Astrocyte (in vitro differentiated cells and primary cell): ENCODE results near the gene CLIC6. TPM values are rescaled to one million over a fixed set of nuclear protein-coding genes. Genes with fewer than 3 reads are reported as not detected.
A peak's percentile ranks its signal among the peaks of the same experiment; 100 is the strongest.

Source experiments
- DNase-seq: peaks from one replicate; pipeline ENCODE4 v3.0.0-alpha.2; 2010; ENCODE audit warnings: low read depth
- FAIRE-seq: peaks from 2 replicates; lab custom pipeline; 2011; peaks lifted over from hg19 to GRCh38; lab: Jason Lieb, UNC
- H2AFZ ChIP-seq: 2 replicates; pipeline ENCODE4 v1.6.0; 2012; ENCODE audit warnings: low read depth, low read length, inconsistent platforms
- H3K27ac ChIP-seq: 2 replicates; pipeline ENCODE4 v1.5.1; 2011; ENCODE audit warnings: low read depth, low read length, inconsistent platforms
- H3K27me3 ChIP-seq: 2 replicates; pipeline ENCODE4 v1.6.0; 2011; ENCODE audit warnings: low read length, inconsistent platforms; ENCODE audit not compliant: insufficient read depth
- H3K36me3 ChIP-seq: 2 replicates; pipeline ENCODE4 v1.5.1; 2011; ENCODE audit warnings: low read length, inconsistent platforms; ENCODE audit not compliant: insufficient read depth
- H3K4me1 ChIP-seq: 2 replicates; pipeline ENCODE4 v1.5.1; 2011; ENCODE audit warnings: low read length, inconsistent platforms; ENCODE audit not compliant: insufficient read depth
- H3K4me2 ChIP-seq: 2 replicates; pipeline ENCODE4 v1.6.0; 2012; ENCODE audit warnings: low read length, inconsistent platforms
- H3K4me3 ChIP-seq: 2 replicates; pipeline ENCODE4 v1.5.1; 2011; ENCODE audit warnings: low read depth, mild to moderate bottlenecking, low read length, inconsistent platforms; ENCODE audit not compliant: insufficient read depth
- H3K79me2 ChIP-seq: 2 replicates; pipeline ENCODE4 v1.6.0; 2012; ENCODE audit warnings: mild to moderate bottlenecking, low read length, inconsistent platforms; ENCODE audit not compliant: insufficient read depth
- H3K9ac ChIP-seq: 2 replicates; pipeline ENCODE4 v1.6.0; 2012; ENCODE audit warnings: mild to moderate bottlenecking, low read length, inconsistent platforms
- H3K9me3 ChIP-seq: 2 replicates; pipeline ENCODE4 v1.5.1; 2012; ENCODE audit warnings: low read depth, mild to moderate bottlenecking, low read length, inconsistent platforms; ENCODE audit not compliant: insufficient read depth
- H4K20me1 ChIP-seq: 2 replicates; pipeline ENCODE4 v1.6.0; 2012; ENCODE audit warnings: low read length, inconsistent platforms; ENCODE audit not compliant: insufficient read depth
- H3K27ac Mint-ChIP-seq: one replicate; pipeline ENCODE4 v1.8.0; 2021; ENCODE audit warnings: mild to moderate bottlenecking, mixed read lengths; ENCODE audit not compliant: unreplicated experiment
- H3K27me3 Mint-ChIP-seq: one replicate; pipeline ENCODE4 v1.8.0; 2021; ENCODE audit warnings: low read depth, mixed read lengths; ENCODE audit not compliant: unreplicated experiment
- H3K36me3 Mint-ChIP-seq: one replicate; pipeline ENCODE4 v1.8.0; 2021; ENCODE audit warnings: low read depth, mixed read lengths; ENCODE audit not compliant: unreplicated experiment
- H3K4me1 Mint-ChIP-seq: one replicate; pipeline ENCODE4 v1.8.0; 2021; ENCODE audit warnings: low read depth, mixed read lengths; ENCODE audit not compliant: unreplicated experiment
- H3K4me3 Mint-ChIP-seq: one replicate; pipeline ENCODE4 v1.8.0; 2021; ENCODE audit warnings: mild to moderate bottlenecking, moderate library complexity, mixed read lengths; ENCODE audit not compliant: unreplicated experiment
- H3K9me3 Mint-ChIP-seq: one replicate; pipeline ENCODE4 v1.8.0; 2021; ENCODE audit warnings: mild to moderate bottlenecking, mixed read lengths; ENCODE audit not compliant: unreplicated experiment
- EZH2 ChIP-seq: IDR thresholded peaks from 2 replicates; pipeline ENCODE4 v1.6.1; 2012; ENCODE audit warnings: mild to moderate bottlenecking, low read length, inconsistent platforms; ENCODE audit not compliant: insufficient read depth
- total RNA-seq: library from RNA; stranded (reverse); gene quantifications from 2 replicates; pipeline ENCODE4 v1.2.1, GENCODE V29; 2021
- TF ChIP-seq, protein P1 (sequence below): IDR thresholded peaks from 2 replicates; pipeline ENCODE4 v1.5.1; 2011; ENCODE audit warnings: low read depth, mild to moderate bottlenecking, inconsistent platforms, low read length, moderate library complexity; ENCODE audit not compliant: insufficient read depth

CLIC6 gene
- total RNA-seq, 1 donor from 2014 or later = 0.30 TPM

- no peak for DNase-seq
- Histone ChIP-seq H3K9ac (no peak overlapping the region), H3K4me3 (no peak overlapping the region), H2AFZ (no peak overlapping the region), H3K79me2 (no peaks in the 10 kb centered on the region), H3K4me1 (no peaks in the 10 kb centered on the region), H3K36me3 (no peaks in the 10 kb centered on the region), H4K20me1 (no peaks in the 10 kb centered on the region), H3K27me3 (peaks cover 13% of the 10 kb centered on the region), H3K9me3 (no peaks in the 10 kb centered on the region), H3K4me2 (no peak overlapping the region), H3K27ac (no peak overlapping the region)
- TF ChIP-seq EZH2 = no peak
- TF ChIP-seq, protein P1, sequence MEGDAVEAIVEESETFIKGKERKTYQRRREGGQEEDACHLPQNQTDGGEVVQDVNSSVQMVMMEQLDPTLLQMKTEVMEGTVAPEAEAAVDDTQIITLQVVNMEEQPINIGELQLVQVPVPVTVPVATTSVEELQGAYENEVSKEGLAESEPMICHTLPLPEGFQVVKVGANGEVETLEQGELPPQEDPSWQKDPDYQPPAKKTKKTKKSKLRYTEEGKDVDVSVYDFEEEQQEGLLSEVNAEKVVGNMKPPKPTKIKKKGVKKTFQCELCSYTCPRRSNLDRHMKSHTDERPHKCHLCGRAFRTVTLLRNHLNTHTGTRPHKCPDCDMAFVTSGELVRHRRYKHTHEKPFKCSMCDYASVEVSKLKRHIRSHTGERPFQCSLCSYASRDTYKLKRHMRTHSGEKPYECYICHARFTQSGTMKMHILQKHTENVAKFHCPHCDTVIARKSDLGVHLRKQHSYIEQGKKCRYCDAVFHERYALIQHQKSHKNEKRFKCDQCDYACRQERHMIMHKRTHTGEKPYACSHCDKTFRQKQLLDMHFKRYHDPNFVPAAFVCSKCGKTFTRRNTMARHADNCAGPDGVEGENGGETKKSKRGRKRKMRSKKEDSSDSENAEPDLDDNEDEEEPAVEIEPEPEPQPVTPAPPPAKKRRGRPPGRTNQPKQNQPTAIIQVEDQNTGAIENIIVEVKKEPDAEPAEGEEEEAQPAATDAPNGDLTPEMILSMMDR = no peak
- no peak overlapping the region for H3K4me3 Mint-ChIP-seq
- peaks cover 5% of the 10 kb centered on the region for H3K9me3 Mint-ChIP-seq
- H3K27me3 Mint-ChIP-seq = peaks cover 11% of the 10 kb centered on the region
- no peaks in the 10 kb centered on the region for H3K4me1 Mint-ChIP-seq
- H3K27ac Mint-ChIP-seq = no peak overlapping the region
- no peak for FAIRE-seq
- H3K36me3 Mint-ChIP-seq = no peaks in the 10 kb centered on the region
These were observed 42.7 kb upstream of the CLIC6 start for GRCh38 chr21:34626131-34626530.

- Histone ChIP-seq H2AFZ (no peak overlapping the region), H3K36me3 (no peaks in the 10 kb centered on the region), H3K4me3 (no peak overlapping the region), H3K4me2 (no peak overlapping the region), H3K9ac (no peak overlapping the region), H3K9me3 (no peaks in the 10 kb centered on the region), H3K27me3 (peaks cover 33% of the 10 kb centered on the region), H3K4me1 (no peaks in the 10 kb centered on the region), H4K20me1 (no peaks in the 10 kb centered on the region), H3K79me2 (no peaks in the 10 kb centered on the region), H3K27ac (no peak overlapping the region)
- FAIRE-seq = peak; percentile 82
- Mint-ChIP-seq H3K4me3 (no peak overlapping the region), H3K27ac (no peak overlapping the region), H3K36me3 (no peaks in the 10 kb centered on the region), H3K9me3 (peaks cover 5% of the 10 kb centered on the region), H3K4me1 (no peaks in the 10 kb centered on the region), H3K27me3 (peaks cover 29% of the 10 kb centered on the region)
- TF ChIP-seq EZH2 = no peak
- TF ChIP-seq, protein P1 = peak; percentile 89
- DNase-seq = peak; percentile 13
These were observed 38.2 kb upstream of the CLIC6 start for GRCh38 chr21:34630536-34631143.

DNA sequence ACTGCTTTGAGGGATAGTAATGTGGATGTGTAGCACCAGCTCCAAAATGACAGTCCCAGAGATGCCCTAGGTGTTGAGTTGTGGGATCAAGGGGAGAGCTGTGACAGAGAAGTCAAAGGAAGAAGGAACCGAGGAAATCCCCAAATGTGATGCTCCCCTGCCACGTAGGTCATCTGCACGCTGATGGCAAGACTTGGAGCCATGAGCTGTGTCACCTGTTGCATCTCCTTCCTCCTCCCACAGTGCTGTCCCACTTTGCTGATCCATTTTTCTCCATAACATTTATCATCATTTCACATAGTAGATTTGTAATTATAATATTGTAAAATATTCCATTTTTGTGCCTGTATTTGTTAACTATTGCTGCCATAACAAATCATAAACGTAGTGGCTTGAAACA is 36.3 kb upstream of the CLIC6 start:
- no peaks in the 10 kb centered on the region for H4K20me1 ChIP-seq
- no peak overlapping the region for H3K27ac ChIP-seq
- no peaks in the 10 kb centered on the region for H3K36me3 Mint-ChIP-seq
- no peak overlapping the region for H3K9ac ChIP-seq
- no peaks in the 10 kb centered on the region for H3K9me3 ChIP-seq
- no peaks in the 10 kb centered on the region for H3K4me1 ChIP-seq
- FAIRE-seq = no peak
- no peak overlapping the region for H3K27ac Mint-ChIP-seq
- no peak overlapping the region for H3K4me3 Mint-ChIP-seq
- peaks cover 35% of the 10 kb centered on the region for H3K27me3 Mint-ChIP-seq
- H3K36me3 ChIP-seq = no peaks in the 10 kb centered on the region
- no peak overlapping the region for H3K4me2 ChIP-seq
- H2AFZ ChIP-seq = no peak overlapping the region
- no peak for TF ChIP-seq EZH2
- TF ChIP-seq, protein P1 = no peak
- peaks cover 3% of the 10 kb centered on the region for H3K9me3 Mint-ChIP-seq
- H3K4me3 ChIP-seq = no peak overlapping the region
- H3K79me2 ChIP-seq = no peaks in the 10 kb centered on the region
- DNase-seq = no peak
- H3K4me1 Mint-ChIP-seq = no peaks in the 10 kb centered on the region
- peaks cover 30% of the 10 kb centered on the region for H3K27me3 ChIP-seq
